Transverse colon (tissue), 4 donors: ENCODE measurements around the gene RHCG. TPM values are rescaled to one million over a fixed set of nuclear protein-coding genes. Genes with fewer than 3 reads are reported as not detected.

ENCODE experiments used
- DNase-seq: peaks from one replicate; pipeline ENCODE4 v3.0.0-alpha.2; 2019
- H3K27ac ChIP-seq, 4 donors: fragments of 200-600 bp; sonication (generic); 2 replicates each; pipeline ENCODE4 v1.5.1; 2016 to 2018; ENCODE audit warnings: inconsistent platforms in 4 of 4
- H3K27me3 ChIP-seq: fragments of 200-600 bp; sonication (generic); 2 replicates; pipeline ENCODE4 v1.5.1; 2017; ENCODE audit warnings: inconsistent platforms
- H3K36me3 ChIP-seq, 4 donors: fragments of 200-600 bp; sonication (generic); 2 replicates each; pipeline ENCODE4 v1.5.1; 2017 to 2019; ENCODE audit warnings: inconsistent platforms in 4 of 4
- H3K4me1 ChIP-seq, 4 donors: fragments of 200-600 bp; sonication (generic); 2 replicates each; pipeline ENCODE4 v1.5.1; 2017 to 2020; ENCODE audit warnings: inconsistent platforms in 4 of 4
- H3K4me3 ChIP-seq, 4 donors: fragments of 200-600 bp; sonication (generic); 1 replicate in 1 of 4; 2 replicates in 3 of 4; pipeline versions ENCODE4 v1.5.1 to v1.6.1; 2017 to 2019; ENCODE audit warnings: inconsistent platforms in 4 of 4
- H3K9me3 ChIP-seq, 2 donors: fragments of 200-600 bp; sonication (generic); 2 replicates each; pipeline ENCODE4 v1.5.1; 2017 to 2019; ENCODE audit warnings: inconsistent platforms in 2 of 2
- EP300 ChIP-seq: sonication (generic); formaldehyde crosslinking; IDR thresholded peaks from one replicate; pipeline ENCODE4 v1.6.1; 2017; ENCODE audit warnings: antibody characterized with exemption, low read depth
- POLR2A ChIP-seq: fragments of 450-650 bp; IDR thresholded peaks from one replicate; pipeline ENCODE4 v1.6.1; 2016; ENCODE audit warnings: antibody characterized with exemption, mild to moderate bottlenecking, moderate library complexity
- POLR2AphosphoS5 ChIP-seq, 3 donors: sonication (generic); formaldehyde crosslinking; IDR thresholded peaks; one replicate each; pipeline ENCODE4 v1.6.1; 2016; ENCODE audit warnings: antibody characterized with exemption in 3 of 3
- WGBS, 2 donors: methylation state at CpG; one replicate each; pipeline ENCODE4 v1.1.5; 2018; ENCODE audit warnings: low coverage in 1 of 2; 5-methylcytosine and 5-hydroxymethylcytosine counted together
- in situ Hi-C, 4 donors: fragments of 200-750 bp; cut with MboI; loops; one replicate each; pipeline versions ENCODE4 v1.15.0 to v1.15.1; 2017; ENCODE audit warnings: low sequenced_read_pairs in 3 of 4, low pct_ligation_motif_present in 1 of 4, low pct_unique_long_range_greater_than_20kb in 1 of 4
- intact Hi-C: fragments of 100-400 bp; cut with DNase I; formaldehyde crosslinking; loops from one replicate; pipeline ENCODE4 v1.15.1; 2023; ENCODE audit warnings: low total_unique reads
- total RNA-seq, 4 donors: library from RNA; depleted of rRNA; stranded (reverse); fragments of >200 nt; gene quantifications; one replicate each; pipeline ENCODE4 v1.1.0, GENCODE V29; 2016
- TF ChIP-seq, protein P1 (sequence below), 5 experiments: fragments of 200-600 bp in 3 of 5; fragments of 450-650 bp in 2 of 5; sonication (generic) in 3 of 5; IDR thresholded peaks; 1 replicate in 2 of 5; 2 replicates in 3 of 5; pipeline ENCODE4 v1.5.1; 2016 to 2017; ENCODE audit warnings: antibody characterized with exemption in 5 of 5, inconsistent platforms in 3 of 5, mild to moderate bottlenecking in 2 of 5, moderate library complexity in 1 of 5

Gene RHCG
- total RNA-seq, 4 donors from 2014 or later, result 0.41 TPM; not detected in 3

DNA sequence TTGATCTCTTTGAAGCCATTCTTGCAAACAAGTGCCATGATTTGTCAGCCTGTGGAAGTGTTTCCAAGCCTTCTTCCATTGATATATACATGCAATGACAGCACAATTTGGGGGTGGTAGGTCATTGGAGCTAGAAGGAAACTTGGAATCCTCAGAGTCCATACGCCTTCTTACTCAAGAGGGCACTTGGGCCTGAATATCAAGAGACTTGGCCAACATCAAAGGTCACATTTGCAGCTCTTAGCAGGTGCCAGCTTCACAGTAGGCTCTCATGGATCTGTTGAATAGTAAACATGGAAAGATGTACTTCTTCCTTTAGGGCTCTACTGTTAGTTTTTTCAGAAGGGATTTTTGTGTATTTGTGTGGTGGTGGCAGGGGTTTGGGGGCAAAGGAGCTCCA is 50.9 kb downstream of the RHCG start:
- no peak for DNase-seq
- Histone ChIP-seq H3K4me3 (no peak overlapping the region), H3K27me3 (peaks cover 29% of the 10 kb centered on the region), H3K27ac (no peak overlapping the region), H3K36me3 (no peaks in the 10 kb centered on the region), H3K9me3 (no peaks in the 10 kb centered on the region), H3K4me1 (no peaks in the 10 kb centered on the region)
- TF ChIP-seq EP300 (no peak), POLR2A (no peak), POLR2AphosphoS5 (IDR thresholded peaks at IDR 0.05) (no peak)
- TF ChIP-seq, protein P1, sequence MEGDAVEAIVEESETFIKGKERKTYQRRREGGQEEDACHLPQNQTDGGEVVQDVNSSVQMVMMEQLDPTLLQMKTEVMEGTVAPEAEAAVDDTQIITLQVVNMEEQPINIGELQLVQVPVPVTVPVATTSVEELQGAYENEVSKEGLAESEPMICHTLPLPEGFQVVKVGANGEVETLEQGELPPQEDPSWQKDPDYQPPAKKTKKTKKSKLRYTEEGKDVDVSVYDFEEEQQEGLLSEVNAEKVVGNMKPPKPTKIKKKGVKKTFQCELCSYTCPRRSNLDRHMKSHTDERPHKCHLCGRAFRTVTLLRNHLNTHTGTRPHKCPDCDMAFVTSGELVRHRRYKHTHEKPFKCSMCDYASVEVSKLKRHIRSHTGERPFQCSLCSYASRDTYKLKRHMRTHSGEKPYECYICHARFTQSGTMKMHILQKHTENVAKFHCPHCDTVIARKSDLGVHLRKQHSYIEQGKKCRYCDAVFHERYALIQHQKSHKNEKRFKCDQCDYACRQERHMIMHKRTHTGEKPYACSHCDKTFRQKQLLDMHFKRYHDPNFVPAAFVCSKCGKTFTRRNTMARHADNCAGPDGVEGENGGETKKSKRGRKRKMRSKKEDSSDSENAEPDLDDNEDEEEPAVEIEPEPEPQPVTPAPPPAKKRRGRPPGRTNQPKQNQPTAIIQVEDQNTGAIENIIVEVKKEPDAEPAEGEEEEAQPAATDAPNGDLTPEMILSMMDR (IDR thresholded peaks at IDR 0.05), result no peak
- WGBS, 2 donors, result 89 to 100% methylated on average over 1 of the region's 1 CpG
- intact Hi-C loops (no loop called here), in situ Hi-C loops (loop anchor here in 1 of 4 donors (25.0 kb wide), 1 partner anchor 233 kb away; the partner anchor contains the start of gene RLBP1)

- Histone ChIP-seq H3K27me3 (peaks cover 21% of the 10 kb centered on the region), H3K36me3 (no peaks in the 10 kb centered on the region), H3K9me3 (no peaks in the 10 kb centered on the region), H3K27ac (no peak overlapping the region), H3K4me3 (no peak overlapping the region), H3K4me1 (no peaks in the 10 kb centered on the region)
- WGBS, 2 donors, result 61 to 83% methylated on average over 1 to 16 of the region's 17 CpGs
- in situ Hi-C loops (loop anchor here in 1 of 4 donors (25.0 kb wide), 1 partner anchor 232 kb away; the partner anchor contains the start of gene RLBP1), intact Hi-C loops (no loop called here)
- DNase-seq, result no peak
- TF ChIP-seq, protein P1 (IDR thresholded peaks at IDR 0.05), result no peak
- TF ChIP-seq POLR2A, result no peak
- TF ChIP-seq POLR2AphosphoS5 (IDR thresholded peaks at IDR 0.05), result no peak
- TF ChIP-seq EP300, result no peak
Measured at GRCh38 chr15:89444241-89445225, 51.9 kb downstream of the RHCG start.

- Histone ChIP-seq H3K9me3 (no peaks in the 10 kb centered on the region), H3K4me3 (no peak overlapping the region), H3K36me3 (no peaks in the 10 kb centered on the region), H3K27me3 (peaks cover 12% of the 10 kb centered on the region), H3K27ac (no peak overlapping the region), H3K4me1 (no peaks in the 10 kb centered on the region)
- TF ChIP-seq EP300 (no peak), POLR2A (no peak)
- TF ChIP-seq, protein P1 (IDR thresholded peaks at IDR 0.05), result no peak
- no peak for DNase-seq
- intact Hi-C loops (no loop called here), in situ Hi-C loops (loop anchor here in 1 of 4 donors (25.0 kb wide), 1 partner anchor 231 kb away; the partner anchor contains the start of gene RLBP1)
- 54% methylated on average over 3 of the region's 3 CpGs; no CpG with 5 or more reads in 1 of the 2 donors for WGBS, 2 donors
Measured at GRCh38 chr15:89443581-89443980, 52.8 kb downstream of the RHCG start.

- H3K36me3 ChIP-seq, result no peaks in the 10 kb centered on the region
- H3K27me3 ChIP-seq, result peaks cover 4% of the 10 kb centered on the region
- intact Hi-C loops (no loop called here), in situ Hi-C loops (loop anchor here in 1 of 4 donors (25.0 kb wide), 1 partner anchor 230 kb away; the partner anchor contains the start of gene RLBP1)
- DNase-seq, result peak; percentile 48
- WGBS, 2 donors, result 58 to 100% methylated on average over 1 to 19 of the region's 19 CpGs
- no peak overlapping the region for H3K4me3 ChIP-seq
- H3K27ac ChIP-seq, result no peak overlapping the region
- no peaks in the 10 kb centered on the region for H3K4me1 ChIP-seq
- H3K9me3 ChIP-seq, result no peaks in the 10 kb centered on the region
- TF ChIP-seq, protein P1 (IDR thresholded peaks at IDR 0.05), result peak; percentile 45 to 68 (median 54)
- TF ChIP-seq POLR2AphosphoS5 (IDR thresholded peaks at IDR 0.05), result no peak
- TF ChIP-seq POLR2A, result no peak
- TF ChIP-seq EP300, result no peak
Measured at GRCh38 chr15:89442671-89443307, 53.6 kb downstream of the RHCG start.
